Mucosa of gallbladder (tissue), 1 donor: Measurements from ENCODE around the gene VAV2. TPM values are rescaled to one million over a fixed set of nuclear protein-coding genes. Genes with fewer than 3 reads are reported as not detected.
A peak's percentile ranks its signal among the peaks of the same experiment; 100 is the strongest.
"Not testable (repeated sequence)": the region's sequence is repeated elsewhere in the genome, so short reads cannot be mapped to it uniquely, and the experiment has no call there.

ENCODE experiments used
- DNase-seq: peaks from one replicate; pipeline ENCODE4 v3.0.0-alpha.2; 2020; ENCODE audit warnings: low spot score
- total RNA-seq: library from RNA; stranded (reverse); gene quantifications from one replicate; pipeline ENCODE4 v1.2.1, GENCODE V29; 2021
- donor health status: DM: no; HTN: no; CAD: no.

Gene VAV2
- total RNA-seq, 1 donor from 2014 or later = 64.4 TPM

DNA sequence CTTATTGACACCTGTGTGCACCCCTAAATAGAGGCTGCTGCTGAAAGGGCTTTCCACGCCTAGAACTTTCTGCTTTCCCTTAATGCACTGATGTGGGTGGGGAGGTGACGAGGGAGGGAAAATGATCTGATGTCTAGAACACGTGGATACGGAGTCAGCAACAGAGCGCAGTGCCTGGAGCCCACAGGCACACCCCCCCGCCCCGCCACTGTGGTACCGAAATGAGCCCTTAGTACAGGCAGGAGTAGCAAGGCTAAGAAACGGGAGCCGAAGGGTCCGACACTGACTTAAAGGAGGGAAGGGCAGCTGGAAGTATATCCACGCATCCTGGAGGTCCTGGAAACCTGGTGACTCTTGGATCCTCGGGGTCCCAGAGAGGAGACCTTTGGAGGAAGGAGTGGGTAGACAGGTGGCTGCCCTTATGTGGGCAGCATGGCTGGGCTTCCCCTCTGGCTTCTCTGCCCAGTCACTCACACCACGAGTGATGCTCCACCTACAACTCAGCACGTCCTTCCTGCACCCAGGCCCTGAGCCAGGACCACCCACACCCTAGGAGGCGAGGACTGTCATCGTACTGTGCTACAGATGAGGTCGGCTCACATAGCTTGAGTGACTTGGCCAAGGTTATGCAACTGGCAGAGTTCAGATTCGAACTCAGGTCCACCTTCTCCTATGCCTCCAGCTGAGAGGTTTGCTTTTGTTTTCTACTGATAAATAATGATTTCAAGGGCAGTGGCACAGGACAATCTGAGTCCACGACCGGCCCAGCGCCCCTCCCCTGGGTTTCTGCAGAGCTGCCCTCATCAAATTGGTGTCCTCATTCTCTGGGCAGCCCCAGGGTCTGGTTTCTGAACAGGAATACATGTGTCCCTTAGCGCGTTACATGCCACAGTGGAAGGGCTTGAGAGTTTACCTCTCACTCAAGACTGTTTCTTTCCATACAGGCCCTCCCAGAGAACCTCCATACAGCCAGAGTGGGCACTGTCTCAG, 4.7 kb upstream of the VAV2 start:
- DNase-seq = no peak

GRCh38 chr9:133995012-133995896, 3.1 kb upstream of the VAV2 start:
- no peak for DNase-seq

- DNase-seq = peak; percentile 72
Measured at GRCh38 chr9:133994353-133995011, 2.4 kb upstream of the VAV2 start.

DNA sequence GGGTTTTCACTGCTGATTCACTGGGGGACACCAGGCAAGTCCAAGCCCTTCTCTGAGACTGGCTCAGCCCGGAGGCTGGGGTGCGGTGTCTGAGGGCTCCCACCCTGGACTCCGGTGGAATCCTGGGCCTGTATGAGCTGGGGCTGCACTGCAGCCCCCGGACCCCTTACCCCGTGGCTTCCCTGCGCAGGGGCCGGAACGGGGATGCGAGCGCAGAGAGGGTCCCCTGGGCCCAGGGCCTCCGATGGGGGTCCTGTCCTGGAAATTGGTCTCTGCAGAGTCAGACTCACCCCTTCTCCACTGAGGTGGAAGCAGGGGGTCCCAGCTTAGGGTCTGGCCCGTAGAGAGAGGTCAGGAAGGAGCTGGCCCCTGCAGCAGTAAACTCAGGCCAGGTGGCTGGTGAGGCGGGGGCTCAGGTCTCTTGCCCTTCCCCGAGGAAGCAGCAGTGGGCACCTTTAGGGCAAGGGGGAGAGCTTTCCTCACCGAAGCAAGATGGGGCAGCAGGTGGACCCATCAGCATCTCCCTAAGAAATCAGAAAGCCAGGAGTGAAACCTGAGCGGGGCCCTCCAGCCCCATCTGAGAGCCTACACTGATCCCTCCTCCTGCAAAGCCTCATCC, 1.6 kb upstream of the VAV2 start:
- no peak for DNase-seq

GRCh38 chr9:133992780-133993634, 883 bp upstream of the VAV2 start:
- peak; percentile 76 for DNase-seq

GRCh38 chr9:133991214-133991921, 756 bp downstream of the VAV2 start:
- no peak for DNase-seq

DNA sequence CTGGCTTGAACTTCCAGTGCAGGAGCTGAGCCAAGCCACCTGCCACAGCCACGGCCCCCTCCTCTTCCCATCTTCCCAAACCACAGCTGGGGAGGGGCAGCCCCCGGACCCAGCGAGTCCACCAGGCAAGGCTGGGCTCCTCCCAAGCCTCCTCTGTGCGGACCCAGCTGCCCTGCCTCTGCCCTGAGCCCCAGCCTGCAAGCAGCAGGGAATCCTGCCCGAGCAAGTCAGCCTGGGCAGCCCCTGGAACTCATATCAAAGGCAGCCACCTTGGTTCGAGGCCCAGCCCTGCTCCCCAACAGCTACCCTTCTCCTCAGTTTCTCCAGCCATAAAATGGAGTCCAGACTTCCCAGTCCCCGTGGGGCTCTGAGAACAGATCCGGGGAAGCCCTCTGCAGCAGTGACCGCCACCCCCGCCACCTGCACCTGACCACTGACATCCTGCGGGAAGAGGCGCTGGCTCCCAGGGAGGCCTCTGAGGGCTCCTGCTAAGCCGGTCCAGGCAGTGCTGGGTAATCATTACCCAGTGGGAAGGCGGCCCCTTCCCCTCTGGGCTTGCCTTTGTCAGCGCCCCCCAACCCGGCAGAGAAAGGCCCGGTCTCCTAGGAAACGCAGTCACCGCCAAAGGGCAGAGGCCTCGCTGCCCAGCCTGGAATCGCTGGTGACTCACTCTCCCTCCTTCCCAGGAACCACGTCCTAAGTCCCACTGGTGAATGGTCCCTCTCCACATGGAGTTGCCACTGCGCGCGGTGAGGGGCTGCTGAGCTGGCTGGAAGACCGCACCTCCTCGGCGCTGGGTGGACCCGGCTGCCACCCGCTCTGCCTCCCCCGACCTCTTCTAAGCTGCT, 1.5 kb downstream of the VAV2 start:
- peak; percentile 82 for DNase-seq

DNA sequence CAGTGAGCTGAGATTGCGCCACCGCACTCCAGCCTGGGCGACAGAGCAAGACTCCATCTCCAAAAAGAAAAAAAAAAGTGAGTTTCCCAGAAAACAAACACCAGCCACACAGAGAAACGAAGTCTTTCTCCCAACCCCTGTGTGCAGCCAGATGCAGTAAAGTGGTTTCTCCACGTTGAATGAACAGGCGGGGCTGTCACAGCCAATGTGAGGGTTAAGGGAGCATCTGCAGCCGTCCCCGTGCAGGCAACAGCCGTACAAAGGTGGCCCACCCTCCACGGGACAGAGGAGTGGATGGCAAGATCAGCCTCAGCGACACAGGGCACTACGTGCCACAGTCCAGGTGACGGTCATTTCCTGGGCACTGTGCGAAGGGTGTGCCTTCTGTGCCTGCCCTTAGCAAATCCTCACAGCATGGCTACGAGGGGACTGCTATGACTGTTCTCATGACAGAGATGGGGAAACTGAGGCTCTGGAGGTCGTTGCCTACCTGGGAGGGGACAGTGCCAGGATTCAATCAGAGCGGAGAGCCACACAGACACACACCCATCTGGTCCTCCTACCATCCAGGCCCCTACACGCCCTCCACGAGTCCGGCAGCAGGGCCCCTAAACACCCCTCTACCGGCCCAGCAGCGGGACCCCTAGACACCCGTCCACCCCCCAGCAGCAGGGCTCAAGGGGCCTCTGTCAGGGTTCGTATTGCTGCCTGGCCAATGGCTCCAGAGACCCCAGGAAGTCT, 2.3 kb downstream of the VAV2 start:
- DNase-seq = no peak

DNA sequence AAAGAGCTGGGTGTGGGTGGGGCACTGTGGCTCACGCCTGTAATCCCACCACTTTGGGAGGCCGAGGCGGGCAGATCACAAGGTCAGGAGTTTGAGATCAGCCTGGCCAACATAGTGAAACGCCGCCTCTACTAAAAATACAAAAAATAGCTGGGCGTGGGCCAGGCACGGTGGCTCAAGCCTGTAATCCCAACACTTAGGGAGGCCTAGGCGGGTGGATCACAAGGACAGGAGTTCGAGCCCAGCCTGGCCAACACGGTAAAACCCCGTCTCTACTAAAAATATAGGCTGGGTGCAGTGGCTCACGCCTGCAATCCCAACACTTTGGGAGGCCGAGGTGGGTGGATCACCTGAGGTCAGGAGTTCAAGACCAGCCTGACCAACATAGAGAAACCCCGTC, 3.4 kb downstream of the VAV2 start:
- DNase-seq = not testable (repeated sequence)

DNA sequence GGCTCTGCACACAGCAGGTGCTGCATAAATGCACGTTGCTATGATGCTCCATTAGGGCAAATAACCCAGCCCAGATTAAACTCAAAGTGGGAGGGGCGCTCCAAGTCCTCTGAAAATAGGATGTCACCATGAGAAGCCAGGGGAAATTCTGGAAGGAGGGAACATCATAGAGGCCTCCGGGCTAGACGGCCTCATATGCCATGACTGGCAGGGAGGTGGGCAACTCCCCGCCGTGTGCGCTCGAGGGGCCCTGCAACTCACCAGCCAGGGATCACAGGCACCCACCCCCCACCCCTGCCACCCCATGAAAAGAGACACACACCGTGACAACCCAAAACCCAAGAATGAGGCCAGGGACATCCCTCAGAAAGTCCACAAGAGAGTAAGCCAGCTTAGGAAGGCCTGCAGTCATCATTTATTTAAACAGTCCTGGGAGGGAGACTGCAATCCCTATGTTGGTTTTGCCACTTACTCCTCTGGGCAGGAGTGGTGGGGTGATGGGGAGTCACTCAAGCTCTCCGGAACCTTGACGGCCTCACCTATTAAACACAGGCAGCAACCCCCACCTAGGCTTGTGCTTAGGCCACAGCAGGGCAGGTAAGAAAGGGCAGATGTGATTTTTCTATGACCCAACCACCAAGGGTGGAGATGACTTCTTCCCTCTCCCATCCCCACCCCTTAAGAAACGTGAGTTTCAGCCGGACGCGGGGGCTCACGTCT, 4.0 kb downstream of the VAV2 start:
- DNase-seq = no peak

DNA sequence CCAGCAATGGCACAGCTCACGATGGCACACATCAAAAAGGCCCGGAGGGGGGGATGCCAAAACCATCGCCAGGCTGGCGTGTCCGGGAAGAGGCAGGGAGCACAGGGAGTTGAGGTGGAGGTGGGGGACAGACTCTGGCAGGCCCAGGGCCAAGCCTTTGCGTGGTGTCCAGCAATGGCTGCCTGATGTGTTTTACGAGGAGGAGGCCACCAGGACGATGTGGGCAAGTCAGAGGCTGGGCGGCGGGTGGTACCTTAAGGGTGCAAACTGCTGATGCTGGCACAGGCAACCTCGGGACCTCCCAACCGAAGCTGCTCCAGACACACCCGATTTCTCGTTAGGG, 4.7 kb downstream of the VAV2 start:
- DNase-seq = no peak

DNA sequence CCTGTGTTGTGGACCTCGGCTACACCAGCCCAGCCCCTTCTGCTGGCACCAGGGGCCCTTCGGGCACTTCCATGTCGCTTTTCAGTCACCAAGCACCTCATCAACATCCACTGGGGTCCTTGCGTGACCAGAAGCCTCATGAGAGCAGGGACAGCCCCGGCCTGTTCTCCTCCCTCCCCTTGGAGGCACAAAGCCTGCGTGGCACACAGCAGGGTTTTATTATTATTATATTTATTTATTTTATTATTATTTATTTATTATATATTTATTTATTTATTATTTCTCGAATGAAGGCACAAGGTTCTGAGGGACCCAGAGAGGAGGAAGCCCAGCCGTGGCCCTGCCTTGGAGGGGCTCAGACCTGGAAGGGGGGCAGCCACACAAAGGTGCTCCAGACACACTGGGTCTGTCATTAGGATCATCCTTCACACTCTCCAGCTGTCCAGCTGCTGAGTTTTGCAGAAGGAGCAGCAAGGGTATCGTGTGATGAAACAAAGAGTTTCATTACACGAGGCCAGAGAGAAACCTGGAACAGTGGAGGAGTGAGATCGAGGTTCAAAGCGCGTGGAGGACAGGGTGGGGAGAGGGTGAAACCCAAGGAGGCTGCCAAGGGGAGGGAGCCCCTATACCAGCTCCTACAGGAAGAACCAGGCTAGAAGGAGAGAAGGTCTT, 5.2 kb downstream of the VAV2 start:
- DNase-seq = no peak

DNA sequence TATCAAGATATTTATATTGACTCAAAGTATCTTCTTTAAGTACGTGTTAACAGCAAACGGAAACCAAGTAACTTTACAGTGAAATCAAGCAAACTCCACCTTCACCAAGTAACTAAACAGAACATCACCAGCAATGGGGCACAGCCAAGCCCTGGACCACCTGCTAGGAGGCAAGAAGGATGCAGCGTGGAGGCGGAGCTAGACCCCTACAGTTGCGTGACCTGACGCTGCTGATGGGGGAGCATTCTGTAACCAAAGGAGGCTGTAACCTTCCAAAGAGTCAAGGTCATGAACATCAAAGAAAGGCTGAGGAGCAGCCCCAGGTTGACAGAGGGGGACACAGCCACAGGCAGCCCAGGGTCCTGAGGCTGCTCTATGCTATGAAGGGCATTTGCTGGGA, 6.1 kb downstream of the VAV2 start:
- no peak for DNase-seq

DNA sequence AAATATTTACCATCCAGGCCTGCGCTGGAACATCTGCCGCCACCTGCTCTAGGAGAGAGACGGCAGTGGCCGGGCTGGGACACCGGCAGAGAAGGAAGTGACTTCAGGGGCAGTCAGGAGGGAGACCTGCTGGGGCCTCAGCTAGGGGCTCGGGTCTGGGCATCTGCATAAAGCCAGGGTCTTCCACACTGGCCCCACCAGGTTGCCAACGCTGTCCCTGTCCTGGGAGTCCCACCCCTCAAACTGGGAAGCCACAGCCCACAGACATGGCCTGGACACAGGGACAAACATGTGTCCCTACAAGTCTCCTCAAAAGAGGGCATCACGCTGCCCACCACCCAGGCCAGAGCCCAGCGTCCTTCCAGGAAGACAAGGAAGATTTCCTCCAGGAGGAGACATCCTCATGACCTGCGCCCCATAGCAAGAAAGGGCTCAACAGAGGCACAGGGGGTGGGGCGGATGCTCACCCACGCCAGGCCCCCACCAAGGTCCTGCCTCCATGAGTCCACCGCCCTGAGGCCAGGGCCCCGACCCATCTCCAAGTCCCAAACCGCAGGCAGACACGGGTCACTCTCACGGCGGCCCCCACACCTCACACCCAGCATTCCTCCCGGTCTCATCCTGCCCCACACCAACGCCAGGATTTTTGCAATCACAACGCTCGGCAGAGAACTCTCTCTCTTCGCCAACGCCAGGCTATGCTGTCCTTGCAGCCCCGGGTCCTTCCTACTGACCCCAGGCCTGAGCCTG, 9.0 kb downstream of the VAV2 start:
- no peak for DNase-seq

DNA sequence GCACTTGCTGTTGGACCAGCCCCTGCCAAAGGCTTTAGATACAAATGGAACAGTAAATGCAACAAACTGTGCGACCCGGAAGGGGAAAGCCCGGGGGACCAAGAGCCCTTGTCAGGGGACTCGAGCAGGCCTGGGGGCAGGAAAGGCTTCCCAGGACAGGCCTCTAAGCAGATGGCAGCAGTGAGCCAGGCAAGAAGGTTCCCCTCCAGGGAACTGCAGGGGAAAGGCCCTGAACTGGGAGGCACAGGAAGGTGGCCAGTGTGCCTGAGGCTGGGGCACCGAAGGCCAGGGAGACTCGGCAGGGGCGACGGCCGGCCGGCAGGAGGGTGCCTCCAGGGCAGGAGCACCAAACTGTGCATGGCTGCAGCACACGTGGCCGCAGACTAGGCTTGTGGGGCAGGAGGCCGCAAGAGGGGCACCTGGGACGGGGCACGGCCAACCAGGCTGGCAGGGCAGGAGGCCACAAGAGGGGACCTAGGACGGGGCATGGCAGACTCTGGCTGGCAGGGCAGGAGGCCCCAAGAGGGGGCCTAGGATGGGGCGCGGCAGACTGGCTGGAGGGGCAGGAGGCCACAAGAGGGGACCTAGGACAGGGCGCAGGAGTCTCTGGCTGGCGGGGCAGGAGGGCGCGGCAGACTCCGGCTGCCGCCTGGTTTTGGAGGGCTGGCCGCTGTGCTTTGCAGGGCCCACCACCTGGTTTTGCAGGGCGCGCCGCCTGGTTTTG, 10.0 kb downstream of the VAV2 start:
- no peak for DNase-seq

- DNase-seq = no peak
Measured at GRCh38 chr9:133981589-133981957, 10.6 kb downstream of the VAV2 start.
